ENCODE results near the gene TMC8.

TMC8 gene

DNA sequence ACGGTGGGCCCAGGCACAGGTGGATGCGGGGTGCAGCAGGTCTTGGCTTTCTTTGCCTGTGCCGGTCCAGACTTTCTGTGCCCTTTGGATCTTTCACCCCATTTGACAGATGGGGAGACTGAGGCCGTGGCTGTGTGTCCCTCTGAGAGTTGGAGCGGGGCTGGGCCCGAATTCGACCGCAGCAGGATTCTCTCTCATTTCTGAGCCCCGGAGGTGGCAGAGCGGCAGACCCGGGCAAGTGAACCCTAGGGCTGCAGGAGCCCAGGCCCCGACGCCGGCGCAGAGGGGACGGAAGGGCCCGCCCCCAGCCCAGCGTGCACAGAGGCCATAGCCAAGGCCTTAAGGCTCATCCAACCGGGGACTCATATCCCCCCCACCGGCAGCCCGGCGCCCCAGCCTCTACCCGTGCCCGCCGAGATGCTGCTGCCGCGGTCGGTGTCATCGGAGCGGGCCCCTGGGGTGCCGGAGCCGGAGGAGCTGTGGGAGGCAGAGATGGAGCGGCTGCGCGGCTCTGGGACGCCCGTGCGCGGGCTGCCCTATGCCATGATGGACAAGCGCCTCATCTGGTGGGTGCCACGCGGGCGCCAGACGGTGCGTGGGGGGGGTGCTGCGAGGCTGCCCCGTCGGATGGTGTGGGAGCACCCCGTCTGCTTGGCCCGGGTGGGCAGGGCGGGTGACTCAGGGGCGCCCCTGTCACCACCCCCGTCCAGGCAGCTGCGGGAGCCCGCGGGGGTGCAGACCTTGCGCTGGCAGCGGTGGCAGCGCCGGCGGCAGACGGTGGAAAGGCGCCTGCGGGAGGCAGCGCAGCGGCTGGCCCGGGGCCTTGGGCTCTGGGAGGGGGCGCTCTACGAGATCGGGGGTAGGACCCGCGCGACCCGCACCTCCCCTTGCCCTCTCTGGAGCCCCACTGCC lies 857 bp downstream of the TMC8 start:
- peak overlapping the region; percentile 96 for H3K4me2 ChIP-seq (ENCODE audit: low read length)
- H3K36me3 ChIP-seq (replicated peaks; ENCODE audit: low read depth, low read length), result peaks cover 7% of the 10 kb centered on the region
- no peak overlapping the region for H2AFZ ChIP-seq (ENCODE audit: low read depth, low read length)
- no peaks in the 10 kb centered on the region for H4K20me1 ChIP-seq (ENCODE audit: insufficient read depth, low read length)
- H3K9ac ChIP-seq (ENCODE audit: low read length), result peak overlapping the region; percentile 75
- no peaks in the 10 kb centered on the region for H3K27me3 ChIP-seq (ENCODE audit: low read depth, low read length)
- H3K4me3 ChIP-seq (ENCODE audit: low read length), result peak overlapping the region; percentile 91
- H3K9me3 ChIP-seq (ENCODE audit: insufficient read depth, low read length), result no peaks in the 10 kb centered on the region
- H3K79me2 ChIP-seq (ENCODE audit: low read length), result peaks cover 27% of the 10 kb centered on the region
- peak overlapping the region; percentile 69 for H3K27ac ChIP-seq (ENCODE audit: low read length)
- peaks cover 63% of the 10 kb centered on the region for H3K4me1 ChIP-seq (ENCODE audit: low read length)
- TF ChIP-seq EZH2phosphoT487 (IDR thresholded peaks at IDR 0.05; ENCODE audit: low read depth), result no peak
- TF ChIP-seq, protein P1, sequence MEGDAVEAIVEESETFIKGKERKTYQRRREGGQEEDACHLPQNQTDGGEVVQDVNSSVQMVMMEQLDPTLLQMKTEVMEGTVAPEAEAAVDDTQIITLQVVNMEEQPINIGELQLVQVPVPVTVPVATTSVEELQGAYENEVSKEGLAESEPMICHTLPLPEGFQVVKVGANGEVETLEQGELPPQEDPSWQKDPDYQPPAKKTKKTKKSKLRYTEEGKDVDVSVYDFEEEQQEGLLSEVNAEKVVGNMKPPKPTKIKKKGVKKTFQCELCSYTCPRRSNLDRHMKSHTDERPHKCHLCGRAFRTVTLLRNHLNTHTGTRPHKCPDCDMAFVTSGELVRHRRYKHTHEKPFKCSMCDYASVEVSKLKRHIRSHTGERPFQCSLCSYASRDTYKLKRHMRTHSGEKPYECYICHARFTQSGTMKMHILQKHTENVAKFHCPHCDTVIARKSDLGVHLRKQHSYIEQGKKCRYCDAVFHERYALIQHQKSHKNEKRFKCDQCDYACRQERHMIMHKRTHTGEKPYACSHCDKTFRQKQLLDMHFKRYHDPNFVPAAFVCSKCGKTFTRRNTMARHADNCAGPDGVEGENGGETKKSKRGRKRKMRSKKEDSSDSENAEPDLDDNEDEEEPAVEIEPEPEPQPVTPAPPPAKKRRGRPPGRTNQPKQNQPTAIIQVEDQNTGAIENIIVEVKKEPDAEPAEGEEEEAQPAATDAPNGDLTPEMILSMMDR (IDR thresholded peaks at IDR 0.05; ENCODE audit: low read depth, low read length), result peak; percentile 4; the same call in 1 of the 2 replicates

DNA sequence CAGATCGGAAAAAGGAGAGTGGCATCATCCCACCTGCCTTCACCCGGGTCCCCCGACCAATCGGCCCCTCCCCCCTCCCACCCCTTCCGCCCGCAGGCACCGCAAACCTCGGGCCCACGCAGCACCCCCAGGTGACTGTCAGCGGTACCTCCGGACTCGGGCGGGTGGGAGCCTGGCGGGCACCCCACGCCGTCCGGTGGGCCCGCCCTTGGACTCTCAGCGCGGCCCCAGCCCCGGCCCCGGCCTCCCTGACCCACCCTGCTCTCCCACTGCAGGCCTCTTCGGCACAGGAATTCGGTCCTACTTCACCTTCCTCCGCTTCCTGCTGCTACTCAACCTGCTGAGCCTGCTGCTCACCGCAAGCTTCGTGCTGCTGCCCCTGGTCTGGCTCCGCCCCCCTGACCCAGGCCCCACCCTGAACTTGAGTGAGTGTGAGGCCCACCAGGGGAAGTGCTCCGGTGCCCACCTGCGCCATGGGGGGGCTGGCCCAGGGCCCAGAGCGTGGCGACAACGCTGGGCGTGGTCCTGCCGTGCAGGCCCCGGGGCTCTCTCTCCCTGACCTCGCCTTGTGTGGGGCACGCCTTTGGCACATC lies 1.6 kb downstream of the TMC8 start:
- Histone ChIP-seq H2AFZ (ENCODE audit: low read depth, low read length) (no peak overlapping the region), H4K20me1 (ENCODE audit: insufficient read depth, low read length) (no peaks in the 10 kb centered on the region), H3K79me2 (ENCODE audit: low read length) (peaks cover 19% of the 10 kb centered on the region), H3K9me3 (ENCODE audit: insufficient read depth, low read length) (no peaks in the 10 kb centered on the region), H3K4me2 (ENCODE audit: low read length) (peak overlapping the region; percentile 96), H3K27me3 (ENCODE audit: low read depth, low read length) (no peaks in the 10 kb centered on the region), H3K36me3 (replicated peaks; ENCODE audit: low read depth, low read length) (peaks cover 7% of the 10 kb centered on the region), H3K4me3 (ENCODE audit: low read length) (peak overlapping the region; percentile 91), H3K9ac (ENCODE audit: low read length) (peak overlapping the region; percentile 75), H3K27ac (ENCODE audit: low read length) (peak overlapping the region; percentile 39), H3K4me1 (ENCODE audit: low read length) (peaks cover 61% of the 10 kb centered on the region)
- TF ChIP-seq, protein P1 (IDR thresholded peaks at IDR 0.05; ENCODE audit: low read depth, low read length), result no peak
- no peak for TF ChIP-seq EZH2phosphoT487 (IDR thresholded peaks at IDR 0.05; ENCODE audit: low read depth)

GRCh38 chr17:78132767-78133178 lies 2.2 kb downstream of the TMC8 start:
- TF ChIP-seq EZH2phosphoT487 (IDR thresholded peaks at IDR 0.05; ENCODE audit: low read depth), result no peak
- TF ChIP-seq, protein P1 (IDR thresholded peaks at IDR 0.05; ENCODE audit: low read depth, low read length), result no peak
- peak overlapping the region; percentile 96 for H3K4me2 ChIP-seq (ENCODE audit: low read length)
- peaks cover 14% of the 10 kb centered on the region for H3K79me2 ChIP-seq (ENCODE audit: low read length)
- H4K20me1 ChIP-seq (ENCODE audit: insufficient read depth, low read length), result no peaks in the 10 kb centered on the region
- peak overlapping the region; percentile 91 for H3K4me3 ChIP-seq (ENCODE audit: low read length)
- H3K27me3 ChIP-seq (ENCODE audit: low read depth, low read length), result no peaks in the 10 kb centered on the region
- 0 out of 2 replicates have a peak overlapping the region, but pooled peaks have one; percentile 1 for H3K27ac ChIP-seq (ENCODE audit: low read length)
- peaks cover 64% of the 10 kb centered on the region for H3K4me1 ChIP-seq (ENCODE audit: low read length)
- peak overlapping the region; percentile 75; the same call in 1 of the 2 replicates for H3K9ac ChIP-seq (ENCODE audit: low read length)
- H3K9me3 ChIP-seq (ENCODE audit: insufficient read depth, low read length), result no peaks in the 10 kb centered on the region
- peaks cover 7% of the 10 kb centered on the region for H3K36me3 ChIP-seq (replicated peaks; ENCODE audit: low read depth, low read length)
- H2AFZ ChIP-seq (ENCODE audit: low read depth, low read length), result no peak overlapping the region

Data from OCI-LY3 (cell line).